ENCODE measurements around the gene NFKB1.

NFKB1 gene

GRCh38 chr4:102497986-102498385, 3.2 kb upstream of the NFKB1 start:
- no peak for DNase-seq

- DNase-seq = peak; percentile 28
Measured at GRCh38 chr4:102500352-102500695, 835 bp upstream of the NFKB1 start.

DNA sequence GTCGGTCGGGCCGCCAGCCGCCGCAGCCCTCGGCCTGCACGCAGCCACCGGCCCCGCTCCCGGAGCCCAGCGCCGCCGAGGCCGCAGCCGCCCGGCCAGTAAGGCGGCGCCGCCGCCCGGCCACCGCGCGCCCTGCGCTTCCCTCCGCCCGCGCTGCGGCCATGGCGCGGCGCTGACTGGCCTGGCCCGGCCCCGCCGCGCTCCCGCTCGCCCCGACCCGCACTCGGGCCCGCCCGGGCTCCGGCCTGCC, 213 bp downstream of the NFKB1 start:
- DNase-seq = no peak

GRCh38 chr4:102502543-102502818, 1.3 kb downstream of the NFKB1 start:
- DNase-seq = no peak

DNA sequence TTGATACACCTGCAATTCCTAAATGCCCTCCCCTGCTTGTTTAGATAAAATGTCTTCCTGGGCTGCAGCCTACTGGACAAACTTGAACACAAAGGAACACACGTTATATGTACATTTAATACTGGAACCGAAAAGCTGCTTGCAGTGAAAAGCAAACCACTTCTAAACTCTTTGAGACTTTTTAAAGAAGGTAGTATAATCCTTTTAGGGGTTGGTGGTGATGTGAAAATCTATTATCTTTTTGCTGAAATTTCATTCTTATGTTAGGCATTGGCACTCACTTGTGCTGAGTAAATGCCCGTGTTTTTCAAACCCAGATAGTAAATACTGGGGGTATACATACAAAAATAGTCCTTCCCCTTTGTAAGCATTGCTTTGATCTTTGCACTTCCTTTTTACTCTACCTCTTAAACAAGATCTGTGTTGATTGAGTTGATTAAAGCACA, 2.2 kb downstream of the NFKB1 start:
- no peak for DNase-seq

- DNase-seq = no peak
Measured at GRCh38 chr4:102503831-102504786, 3.0 kb downstream of the NFKB1 start.

GRCh38 chr4:102504941-102505340, 3.8 kb downstream of the NFKB1 start:
- DNase-seq = no peak

DNA sequence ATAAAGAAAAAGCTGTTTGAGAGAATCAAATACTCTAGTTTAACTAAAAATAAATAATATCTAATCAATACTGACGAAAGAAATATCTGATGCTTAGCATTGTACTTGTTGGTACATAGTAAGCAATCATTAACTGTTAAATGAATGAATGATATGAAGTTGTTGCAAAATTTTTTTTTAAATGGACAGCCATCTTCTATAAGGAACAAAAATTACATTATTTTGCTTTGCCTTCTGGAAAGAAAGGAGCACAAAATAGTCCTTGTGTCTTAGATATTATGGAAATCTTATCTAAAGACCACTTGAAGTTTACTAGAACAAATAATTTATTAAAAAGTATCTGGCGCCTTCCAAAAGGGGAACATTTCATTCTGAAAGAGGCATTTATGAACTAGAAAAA, 4.5 kb downstream of the NFKB1 start:
- DNase-seq = no peak

DNA sequence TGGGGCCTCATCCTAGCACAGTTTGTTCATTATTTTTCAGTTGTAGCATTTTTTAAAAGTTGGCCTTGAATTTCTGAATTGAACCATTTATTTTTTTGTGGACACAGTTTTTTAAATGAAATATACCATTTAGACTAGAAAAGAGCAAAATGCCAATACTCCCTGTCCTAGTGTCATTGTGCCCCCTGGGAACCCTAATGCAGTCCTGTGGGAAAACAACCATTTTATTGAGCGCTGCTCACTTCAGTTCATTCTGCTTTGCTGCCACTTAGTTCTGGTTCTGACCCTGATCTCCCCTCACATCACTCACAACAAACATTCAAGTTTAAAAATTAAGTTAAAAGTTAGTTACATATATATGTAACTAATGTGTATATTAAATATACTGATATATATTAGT, 5.4 kb downstream of the NFKB1 start:
- DNase-seq = no peak

GRCh38 chr4:102511830-102512605, 10.9 kb downstream of the NFKB1 start:
- no peak for DNase-seq

DNA sequence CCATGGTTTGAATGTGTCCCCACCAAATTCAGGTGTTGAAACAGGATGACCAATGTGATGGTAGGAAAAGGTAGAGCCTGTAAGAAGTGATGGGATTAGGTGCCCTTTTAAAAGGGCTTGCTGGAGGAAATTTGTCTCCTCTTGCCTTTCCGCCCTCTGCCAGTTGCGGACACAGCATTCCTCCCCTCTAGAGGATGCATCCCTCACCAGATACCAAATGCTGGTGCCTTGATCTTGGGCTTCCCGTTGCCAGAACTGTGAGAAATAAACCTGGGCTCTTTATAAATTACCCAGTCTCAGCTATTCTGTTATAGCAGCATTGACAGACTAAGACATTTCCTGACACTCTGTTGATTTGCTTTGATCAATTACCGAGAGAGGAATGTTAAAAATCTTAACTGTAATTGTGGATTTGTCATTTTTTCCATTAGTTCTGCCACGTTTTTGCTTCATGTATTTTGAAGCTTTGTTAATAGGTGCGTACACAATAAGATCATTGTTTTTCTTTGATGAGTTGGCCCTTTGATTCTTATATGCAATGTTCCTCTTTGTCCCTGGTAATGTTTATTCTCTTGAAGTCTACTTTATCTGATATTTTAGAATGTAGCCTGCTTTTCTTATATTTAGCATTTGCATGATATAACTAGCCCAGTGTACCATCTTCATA, 13.3 kb downstream of the NFKB1 start:
- DNase-seq = no peak

DNA sequence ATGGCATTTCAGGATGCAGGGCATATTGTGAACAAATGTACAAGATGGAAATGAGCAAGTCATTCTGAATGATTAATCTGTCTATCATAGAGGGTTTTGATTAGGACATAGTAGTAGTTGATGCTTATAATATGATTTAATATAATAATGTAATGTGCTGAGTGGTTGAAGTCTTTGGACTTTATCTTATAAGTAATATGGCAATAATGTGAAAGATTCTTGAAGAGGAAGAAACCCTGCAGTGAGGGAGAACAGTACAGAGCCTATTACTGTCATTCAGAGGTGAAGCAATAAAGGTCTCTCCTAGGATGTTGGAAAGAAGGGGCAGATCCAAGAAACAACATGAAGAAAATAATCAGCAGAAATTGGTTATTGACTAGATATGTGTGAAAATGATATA, 16.6 kb downstream of the NFKB1 start:
- no peak for DNase-seq

DNA sequence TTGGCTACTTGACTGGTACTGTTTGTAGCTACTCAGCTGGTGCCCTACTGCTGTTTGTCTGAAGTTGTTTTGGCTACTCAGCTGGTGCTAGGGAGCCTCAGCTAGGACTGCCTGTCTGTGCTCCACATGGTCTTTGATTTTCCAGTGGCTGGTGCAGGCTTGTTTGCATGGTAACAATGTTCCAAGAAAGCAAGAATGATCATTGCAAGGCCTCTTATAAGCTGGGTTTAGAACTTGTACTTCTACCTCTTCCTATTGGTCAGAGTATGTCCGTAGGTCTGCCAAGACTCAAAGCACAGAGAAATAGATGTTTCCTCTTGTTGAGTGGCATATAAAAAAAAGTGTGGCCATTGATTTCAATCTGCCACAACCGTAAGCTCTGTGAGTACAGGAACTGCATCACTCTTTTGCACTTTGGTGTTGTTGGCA, 17.6 kb downstream of the NFKB1 start:
- no peak for DNase-seq

DNA sequence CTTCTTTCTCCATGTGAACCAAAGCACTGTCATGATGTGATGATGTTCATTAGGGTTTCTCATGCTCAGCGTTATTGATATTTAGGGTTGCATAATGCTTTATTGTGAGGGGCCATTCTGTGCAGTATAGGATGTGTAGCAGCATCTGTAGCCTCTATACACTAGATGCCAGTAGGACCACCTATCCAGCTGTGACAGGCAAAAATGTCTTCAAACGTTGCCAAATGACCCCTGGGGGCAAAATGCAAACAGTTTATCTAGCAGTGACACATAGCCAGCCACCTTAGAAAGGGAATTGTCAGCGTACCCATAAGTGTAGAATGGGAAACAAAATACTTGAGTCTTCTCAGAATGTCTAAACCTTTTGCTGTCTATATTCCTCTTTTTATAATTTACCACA, 18.8 kb downstream of the NFKB1 start:
- DNase-seq = no peak

GRCh38 chr4:102521570-102521969, 20.4 kb downstream of the NFKB1 start:
- no peak for DNase-seq

DNA sequence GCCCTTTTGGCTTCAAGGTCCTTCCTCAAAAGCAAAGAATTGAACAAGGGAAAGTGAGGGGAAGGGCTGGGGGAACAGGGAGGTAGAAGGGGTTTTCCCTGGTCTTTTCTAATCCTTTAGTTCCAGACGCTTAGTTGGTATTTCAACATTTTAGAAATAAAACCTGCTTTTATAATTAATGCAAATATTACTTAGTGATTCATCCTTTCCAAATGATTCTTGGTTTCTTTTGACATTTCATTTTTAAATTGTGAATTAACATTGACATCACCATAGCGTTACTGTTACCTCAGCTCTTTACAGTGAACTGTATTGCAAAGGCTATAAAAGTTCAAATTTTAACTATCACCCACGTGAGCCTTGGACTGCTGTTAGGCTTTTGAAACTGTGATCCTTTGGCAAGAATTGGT, 20.9 kb downstream of the NFKB1 start:
- DNase-seq = no peak

- no peak for DNase-seq
Measured at GRCh38 chr4:102524691-102525090, 23.5 kb downstream of the NFKB1 start.

GRCh38 chr4:102525097-102525496, 23.9 kb downstream of the NFKB1 start:
- no peak for DNase-seq

DNA sequence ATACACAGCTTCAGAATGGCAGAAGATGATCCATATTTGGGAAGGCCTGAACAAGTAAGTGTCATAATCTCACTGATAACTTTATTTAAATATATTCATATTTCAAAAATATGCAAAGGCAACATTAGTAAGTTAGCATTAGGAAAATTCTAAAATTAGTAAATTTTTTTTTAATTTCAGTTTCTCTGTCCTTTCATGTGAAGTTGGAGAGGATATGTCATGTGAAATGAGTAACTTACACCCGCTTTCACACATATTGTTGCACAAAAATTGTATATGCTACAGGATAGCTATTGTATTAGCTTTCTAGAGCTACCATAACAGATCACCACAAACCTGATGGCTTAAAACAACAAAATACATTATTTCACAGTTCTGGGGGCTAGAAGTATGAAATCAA, 24.3 kb downstream of the NFKB1 start:
- no peak for DNase-seq

GRCh38 chr4:102526532-102526931, 25.4 kb downstream of the NFKB1 start:
- no peak for DNase-seq

- DNase-seq = peak; percentile 77
Measured at GRCh38 chr4:102527695-102528283, 26.6 kb downstream of the NFKB1 start.

- no peak for DNase-seq
Measured at GRCh38 chr4:102529977-102530376, 28.8 kb downstream of the NFKB1 start.

DNA sequence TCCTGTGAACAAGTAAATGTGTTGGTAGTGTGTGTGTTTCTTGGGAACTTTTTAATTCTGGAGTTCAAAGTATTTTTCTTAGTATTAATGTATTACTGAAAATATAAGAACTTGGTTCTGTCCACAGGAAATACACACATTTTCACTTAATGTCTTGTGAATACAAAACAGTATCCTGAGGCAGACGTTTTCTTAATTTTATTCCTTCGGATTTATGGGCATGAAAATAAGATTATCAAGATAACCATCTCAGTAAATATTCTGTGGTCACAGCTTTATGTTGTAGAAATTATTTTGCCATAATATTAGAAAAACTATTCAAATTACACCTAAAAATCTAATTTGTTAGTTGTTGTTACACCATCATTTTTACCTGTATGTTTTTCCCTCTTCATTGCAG, 29.8 kb downstream of the NFKB1 start:
- DNase-seq = no peak

- no peak for DNase-seq
Measured at GRCh38 chr4:102531462-102531861, 30.3 kb downstream of the NFKB1 start.
